H9 (cell line): ENCODE data around the gene EVC. TPM values are rescaled to one million over a fixed set of nuclear protein-coding genes. Genes with fewer than 3 reads are reported as not detected.

Experiments used
- DNase-seq: peaks from one replicate; pipeline ENCODE4 v3.0.0-alpha.2; 2017
- H2AFZ ChIP-seq: one replicate; pipeline ENCODE4 v1.6.1; 2013; ENCODE audit warnings: mild to moderate bottlenecking, low read length, control low read depth, moderate library complexity
- H2AK5ac ChIP-seq: 2 replicates; pipeline ENCODE4 v1.6.1; 2013; ENCODE audit warnings: low read length, control low read depth, mixed read lengths; ENCODE audit not compliant: insufficient read length
- H2BK120ac ChIP-seq: one replicate; pipeline ENCODE4 v1.6.1; 2013; ENCODE audit warnings: low read depth, mild to moderate bottlenecking, low read length, control low read depth, inconsistent platforms; ENCODE audit not compliant: poor library complexity, severe bottlenecking
- H2BK12ac ChIP-seq: 2 replicates; pipeline ENCODE4 v1.6.1; 2013; ENCODE audit warnings: low read length, control low read depth, mixed read lengths, low read depth; ENCODE audit not compliant: insufficient read length
- H2BK15ac ChIP-seq: 2 replicates; pipeline ENCODE4 v1.6.1; 2013; ENCODE audit warnings: low read depth, low read length, control low read depth
- H2BK20ac ChIP-seq: one replicate; pipeline ENCODE4 v1.6.1; 2013; ENCODE audit warnings: low read depth, mild to moderate bottlenecking, low read length, control low read depth, inconsistent platforms; ENCODE audit not compliant: poor library complexity, severe bottlenecking
- H2BK5ac ChIP-seq: 2 replicates; pipeline ENCODE4 v1.6.1; 2013; ENCODE audit warnings: low read length, control low read depth, mixed read lengths; ENCODE audit not compliant: insufficient read length
- H3K14ac ChIP-seq: 2 replicates; pipeline ENCODE4 v1.6.1; 2013; ENCODE audit warnings: low read length, control low read depth; ENCODE audit not compliant: insufficient read depth
- H3K18ac ChIP-seq: 2 replicates; pipeline ENCODE4 v1.6.1; 2013; ENCODE audit warnings: low read depth, mild to moderate bottlenecking, mixed read lengths, low read length, control low read depth; ENCODE audit not compliant: insufficient read length
- H3K23ac ChIP-seq: 2 replicates; pipeline ENCODE4 v1.6.1; 2013; ENCODE audit warnings: low read length, control low read depth, mixed read lengths, low read depth; ENCODE audit not compliant: insufficient read length
- H3K23me2 ChIP-seq: 2 replicates; pipeline ENCODE4 v1.6.1; 2013; ENCODE audit warnings: low read depth, mild to moderate bottlenecking, mixed read lengths, low read length, control low read depth; ENCODE audit not compliant: insufficient read length, poor library complexity, severe bottlenecking
- H3K27ac ChIP-seq: 2 replicates; pipeline ENCODE4 v1.5.1; 2013; ENCODE audit warnings: low read length, control low read depth, mixed read lengths, low read depth; ENCODE audit not compliant: insufficient read length
- H3K27me3 ChIP-seq: 2 replicates; pipeline ENCODE4 v1.6.1; 2013; ENCODE audit warnings: low read length, control low read depth, inconsistent platforms; ENCODE audit not compliant: insufficient read depth
- H3K4ac ChIP-seq: 2 replicates; pipeline ENCODE4 v1.6.1; 2013; ENCODE audit warnings: low read depth, mild to moderate bottlenecking, control low read depth, inconsistent platforms, low read length, moderate library complexity
- H3K4me1 ChIP-seq: 2 replicates; pipeline ENCODE4 v1.6.1; 2013; ENCODE audit warnings: low read length, control low read depth, inconsistent platforms; ENCODE audit not compliant: insufficient read depth
- H3K4me2 ChIP-seq: 2 replicates; pipeline ENCODE4 v1.6.1; 2013; ENCODE audit warnings: low read length, control low read depth, mixed read lengths; ENCODE audit not compliant: insufficient read length, insufficient read depth
- H3K56ac ChIP-seq: 2 replicates; pipeline ENCODE4 v1.6.1; 2013; ENCODE audit warnings: low read depth, mild to moderate bottlenecking, mixed read lengths, low read length, control low read depth; ENCODE audit not compliant: insufficient read length
- H3K79me1 ChIP-seq: 2 replicates; pipeline ENCODE4 v1.6.1; 2013; ENCODE audit warnings: low read depth, mild to moderate bottlenecking, moderate library complexity, low read length, control low read depth, inconsistent platforms; ENCODE audit not compliant: insufficient read depth, poor library complexity, severe bottlenecking
- H3K79me2 ChIP-seq: 2 replicates; pipeline ENCODE4 v1.6.1; 2013; ENCODE audit warnings: low read length, control low read depth, inconsistent platforms; ENCODE audit not compliant: insufficient read depth
- H3K9ac ChIP-seq: 2 replicates; pipeline ENCODE4 v1.6.1; 2013; ENCODE audit warnings: low read length, control low read depth, mixed read lengths; ENCODE audit not compliant: insufficient read length; ENCODE audit errors: extremely low read depth
- H3K9me3 ChIP-seq: one replicate; pipeline ENCODE4 v1.6.1; 2013; ENCODE audit warnings: low read depth, low read length, inconsistent platforms; ENCODE audit not compliant: control insufficient read depth
- H3T11ph ChIP-seq: one replicate; pipeline ENCODE4 v1.6.1; 2013; ENCODE audit warnings: mild to moderate bottlenecking, low read length, control low read depth, inconsistent platforms
- H4K20me1 ChIP-seq: one replicate; pipeline ENCODE4 v1.6.1; 2013; ENCODE audit not compliant: control insufficient read depth, insufficient read length, insufficient read depth
- H4K5ac ChIP-seq: 2 replicates; pipeline ENCODE4 v1.6.1; 2013; ENCODE audit warnings: low read depth, mild to moderate bottlenecking, mixed read lengths, low read length, control low read depth; ENCODE audit not compliant: insufficient read length
- H4K8ac ChIP-seq: replicated peaks from 2 replicates; pipeline ENCODE4 v1.6.1; 2013; ENCODE audit warnings: low read length, control low read depth, mixed read lengths, low read depth; ENCODE audit not compliant: insufficient read length
- H4K91ac ChIP-seq: 2 replicates; pipeline ENCODE4 v1.6.1; 2013; ENCODE audit warnings: low read depth, mild to moderate bottlenecking, moderate library complexity, mixed read lengths, low read length, control low read depth; ENCODE audit not compliant: insufficient read length
- H3K27ac Mint-ChIP-seq, 3 experiments: 2 replicates in 2 of 3; 3 replicates in 1 of 3; pipeline ENCODE4 v1.8.0; 2020 to 2021; ENCODE audit warnings: mixed read lengths in 3 of 3, mild to moderate bottlenecking in 1 of 3, moderate library complexity in 1 of 3
- H3K27me3 Mint-ChIP-seq: 2 replicates; pipeline ENCODE4 v1.8.0; 2021; ENCODE audit warnings: low read depth, mild to moderate bottlenecking, moderate library complexity, mixed read lengths
- H3K36me3 Mint-ChIP-seq, 3 experiments: 2 replicates in 2 of 3; 3 replicates in 1 of 3; pipeline ENCODE4 v1.8.0; 2020 to 2021; ENCODE audit warnings: low read depth in 3 of 3, mixed read lengths in 3 of 3; ENCODE audit not compliant: insufficient read depth in 1 of 3
- H3K4me1 Mint-ChIP-seq, 2 experiments: 2 replicates each; pipeline ENCODE4 v1.8.0; 2020; ENCODE audit warnings: mixed read lengths in 2 of 2
- H3K4me3 Mint-ChIP-seq, 2 experiments: 2 replicates in 1 of 2; 3 replicates in 1 of 2; pipeline ENCODE4 v1.8.0; 2020 to 2021; ENCODE audit warnings: mild to moderate bottlenecking in 2 of 2, mixed read lengths in 2 of 2, moderate library complexity in 1 of 2
- H3K9me3 Mint-ChIP-seq, 2 experiments: 2 replicates in 1 of 2; 3 replicates in 1 of 2; pipeline ENCODE4 v1.8.0; 2020; ENCODE audit warnings: mild to moderate bottlenecking in 2 of 2, mixed read lengths in 2 of 2, moderate library complexity in 1 of 2
- WGBS: extraction: QIAGEN DNeasy Blood & Tissue Kit; methylation state at CpG from one replicate; pipeline ENCODE4 v1.1.7; 2013; ENCODE audit warnings: missing lambda C conversion rate, low lambda C conversion rate, mixed read lengths; ENCODE audit not compliant: insufficient read length; ENCODE audit errors: extremely low coverage; 5-methylcytosine and 5-hydroxymethylcytosine counted together
- total RNA-seq: library from RNA; stranded (reverse); gene quantifications from 2 replicates; pipeline ENCODE4 v1.2.1, GENCODE V29; 2021
- TF ChIP-seq, protein P1 (sequence below): fragments of 200-600 bp; sonication (generic); conservative IDR thresholded peaks from 3 replicates; pipeline ENCODE4 v1.8.0; 2021; ENCODE audit warnings: antibody characterized with exemption, mild to moderate bottlenecking

The EVC gene
- total RNA-seq, 1 experiment from 2014 or later, result 10.1 TPM

DNA sequence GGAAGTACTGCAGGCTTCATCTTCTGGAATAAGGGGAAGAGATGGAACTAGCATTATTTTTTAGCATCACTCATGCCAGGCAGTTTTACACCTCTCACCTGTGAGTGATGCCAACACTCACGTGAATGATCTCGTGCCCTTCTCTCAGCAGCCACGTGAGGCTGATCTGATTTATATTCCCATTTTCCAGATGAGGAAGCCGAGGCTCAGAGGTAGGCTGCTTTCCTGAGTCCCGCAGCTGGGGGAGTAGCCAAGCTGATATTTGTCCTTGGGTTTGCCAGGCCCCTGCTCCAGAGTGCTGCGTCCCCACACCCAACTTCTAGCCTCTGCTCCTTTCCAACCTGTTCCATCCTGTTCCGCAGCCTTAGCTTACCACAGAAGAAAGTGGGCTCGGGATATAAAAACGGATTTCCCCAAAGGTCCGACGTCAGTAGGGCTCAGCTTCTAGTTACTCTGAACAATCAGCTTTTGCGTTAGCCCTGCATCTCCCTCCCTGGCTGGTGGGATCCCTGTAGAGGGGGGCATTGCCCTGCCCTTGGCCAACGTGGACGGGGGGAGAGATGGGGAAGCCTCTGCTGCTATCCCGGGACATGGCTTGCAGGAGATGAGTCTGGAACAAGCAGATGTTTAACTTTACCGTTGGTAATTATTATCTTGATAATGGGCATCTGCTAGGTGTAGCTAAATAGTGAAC lies 9.3 kb downstream of the EVC start:
- no peak overlapping the region for H4K8ac ChIP-seq
- H2BK120ac ChIP-seq, result no peak overlapping the region
- H2BK20ac ChIP-seq, result no peak overlapping the region
- H3K4me2 ChIP-seq, result no peak overlapping the region
- no peak overlapping the region for H3T11ph ChIP-seq
- no peak overlapping the region for H3K14ac ChIP-seq
- H3K27ac ChIP-seq, result no peak overlapping the region
- no CpG with 5 or more reads among the region's 16 CpGs for WGBS
- no peak overlapping the region for H3K9ac ChIP-seq
- Mint-ChIP-seq H3K27me3 (no peaks in the 10 kb centered on the region), H3K9me3 (peaks cover 2 to 3% of the 10 kb centered on the region in 2 experiments), H3K4me3 (no peak overlapping the region), H3K4me1 (peaks cover 12 to 17% of the 10 kb centered on the region in 2 experiments), H3K36me3 (peaks cover 6 to 13% (median 12%) of the 10 kb centered on the region in 3 experiments), H3K27ac (no peak overlapping the region)
- no peak overlapping the region for H2AK5ac ChIP-seq
- H3K18ac ChIP-seq, result no peak overlapping the region
- H3K27me3 ChIP-seq, result no peaks in the 10 kb centered on the region
- H3K79me1 ChIP-seq, result no peaks in the 10 kb centered on the region
- no peaks in the 10 kb centered on the region for H4K20me1 ChIP-seq
- TF ChIP-seq, protein P1, sequence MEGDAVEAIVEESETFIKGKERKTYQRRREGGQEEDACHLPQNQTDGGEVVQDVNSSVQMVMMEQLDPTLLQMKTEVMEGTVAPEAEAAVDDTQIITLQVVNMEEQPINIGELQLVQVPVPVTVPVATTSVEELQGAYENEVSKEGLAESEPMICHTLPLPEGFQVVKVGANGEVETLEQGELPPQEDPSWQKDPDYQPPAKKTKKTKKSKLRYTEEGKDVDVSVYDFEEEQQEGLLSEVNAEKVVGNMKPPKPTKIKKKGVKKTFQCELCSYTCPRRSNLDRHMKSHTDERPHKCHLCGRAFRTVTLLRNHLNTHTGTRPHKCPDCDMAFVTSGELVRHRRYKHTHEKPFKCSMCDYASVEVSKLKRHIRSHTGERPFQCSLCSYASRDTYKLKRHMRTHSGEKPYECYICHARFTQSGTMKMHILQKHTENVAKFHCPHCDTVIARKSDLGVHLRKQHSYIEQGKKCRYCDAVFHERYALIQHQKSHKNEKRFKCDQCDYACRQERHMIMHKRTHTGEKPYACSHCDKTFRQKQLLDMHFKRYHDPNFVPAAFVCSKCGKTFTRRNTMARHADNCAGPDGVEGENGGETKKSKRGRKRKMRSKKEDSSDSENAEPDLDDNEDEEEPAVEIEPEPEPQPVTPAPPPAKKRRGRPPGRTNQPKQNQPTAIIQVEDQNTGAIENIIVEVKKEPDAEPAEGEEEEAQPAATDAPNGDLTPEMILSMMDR, result no peak
- no peak overlapping the region for H2BK12ac ChIP-seq
- no peak overlapping the region for H4K5ac ChIP-seq
- no peak overlapping the region for H2BK5ac ChIP-seq
- no peak overlapping the region for H4K91ac ChIP-seq
- H3K79me2 ChIP-seq, result no peaks in the 10 kb centered on the region
- H3K56ac ChIP-seq, result no peak overlapping the region
- no peak overlapping the region for H2AFZ ChIP-seq
- H3K23me2 ChIP-seq, result no peaks in the 10 kb centered on the region
- no peaks in the 10 kb centered on the region for H3K9me3 ChIP-seq
- H3K4ac ChIP-seq, result no peak overlapping the region
- no peak overlapping the region for H3K23ac ChIP-seq
- H3K4me1 ChIP-seq, result no peaks in the 10 kb centered on the region
- no peak for DNase-seq
- H2BK15ac ChIP-seq, result no peak overlapping the region
